Neutrophil (primary cell): ENCODE measurements around the gene CMC1.

Source experiments
- H3K27ac ChIP-seq: fragments of 200-600 bp; sonication (generic); 2 replicates; pipeline ENCODE4 v1.5.1; 2016; ENCODE audit warnings: mild to moderate bottlenecking, moderate library complexity
- H3K27me3 ChIP-seq: fragments of 200-600 bp; sonication (generic); 2 replicates; pipeline ENCODE4 v1.6.0; 2016; ENCODE audit warnings: mild to moderate bottlenecking
- H3K36me3 ChIP-seq: fragments of 200-600 bp; sonication (generic); 2 replicates; pipeline ENCODE4 v1.5.1; 2017
- H3K4me1 ChIP-seq, 2 experiments: fragments of 200-600 bp in 1 of 2; sonication (generic) in 1 of 2; 1 replicate in 1 of 2; 2 replicates in 1 of 2; pipeline versions ENCODE4 v1.5.1 to v1.6.1; 2013 to 2016; ENCODE audit warnings: low read depth in 1 of 2, low read length in 1 of 2, mild to moderate bottlenecking in 1 of 2, moderate library complexity in 1 of 2; ENCODE audit not compliant: control insufficient read depth in 1 of 2, insufficient read depth in 1 of 2
- H3K4me3 ChIP-seq, 2 experiments: fragments of 200-600 bp in 1 of 2; sonication (generic) in 1 of 2; 1 replicate in 1 of 2; 2 replicates in 1 of 2; pipeline ENCODE4 v1.5.1; 2013 to 2016; ENCODE audit warnings: low read depth in 1 of 2, low read length in 1 of 2, mild to moderate bottlenecking in 1 of 2, moderate library complexity in 1 of 2
- H3K9me3 ChIP-seq: fragments of 200-600 bp; sonication (generic); 2 replicates; pipeline ENCODE4 v1.5.1; 2016
- CTCF ChIP-seq: fragments of 200-600 bp; sonication (generic); IDR thresholded peaks from 2 replicates; pipeline ENCODE4 v1.5.1; 2016; ENCODE audit warnings: antibody characterized with exemption

The CMC1 gene

GRCh38 chr3:28292622-28293021 is 51.2 kb downstream of the CMC1 start:
- H3K4me1 ChIP-seq, result no peaks in the 10 kb centered on the region
- no peaks in the 10 kb centered on the region for H3K9me3 ChIP-seq
- H3K4me3 ChIP-seq, result no peak overlapping the region
- H3K27ac ChIP-seq, result no peak overlapping the region
- H3K27me3 ChIP-seq, result no peaks in the 10 kb centered on the region
- no peak for TF ChIP-seq CTCF
- no peaks in the 10 kb centered on the region for H3K36me3 ChIP-seq

GRCh38 chr3:28294667-28295413 is 53.4 kb downstream of the CMC1 start:
- H3K9me3 ChIP-seq, result no peaks in the 10 kb centered on the region
- H3K36me3 ChIP-seq, result no peaks in the 10 kb centered on the region
- H3K4me1 ChIP-seq, result no peaks in the 10 kb centered on the region
- no peak overlapping the region for H3K27ac ChIP-seq
- H3K4me3 ChIP-seq, result no peak overlapping the region
- no peaks in the 10 kb centered on the region for H3K27me3 ChIP-seq
- no peak for TF ChIP-seq CTCF

- H3K27ac ChIP-seq, result no peak overlapping the region
- H3K4me3 ChIP-seq, result no peak overlapping the region
These were observed 54.6 kb downstream of the CMC1 start for GRCh38 chr3:28295898-28296490.

GRCh38 chr3:28299705-28300104 is 58.3 kb downstream of the CMC1 start:
- Histone ChIP-seq H3K4me1 (no peaks in the 10 kb centered on the region), H3K27me3 (no peaks in the 10 kb centered on the region), H3K4me3 (no peak overlapping the region), H3K36me3 (no peaks in the 10 kb centered on the region), H3K27ac (no peak overlapping the region), H3K9me3 (no peaks in the 10 kb centered on the region)
- no peak for TF ChIP-seq CTCF

More at GRCh38 chr3:28295898-28296490, 54.6 kb downstream of the CMC1 start:
- no peaks in the 10 kb centered on the region for H3K36me3 ChIP-seq
- no peaks in the 10 kb centered on the region for H3K27me3 ChIP-seq
- no peaks in the 10 kb centered on the region for H3K4me1 ChIP-seq
- no peaks in the 10 kb centered on the region for H3K9me3 ChIP-seq
- no peak for TF ChIP-seq CTCF

GRCh38 chr3:28300345-28300962 is 59.0 kb downstream of the CMC1 start:
- no peaks in the 10 kb centered on the region for H3K4me1 ChIP-seq
- no peaks in the 10 kb centered on the region for H3K27me3 ChIP-seq
- H3K27ac ChIP-seq, result no peak overlapping the region
- no peak for TF ChIP-seq CTCF
- no peaks in the 10 kb centered on the region for H3K9me3 ChIP-seq
- H3K36me3 ChIP-seq, result no peaks in the 10 kb centered on the region
- H3K4me3 ChIP-seq, result no peak overlapping the region
